ENCODE measurements around the gene KCNT2. TPM values are rescaled to one million over a fixed set of nuclear protein-coding genes. Genes with fewer than 3 reads are reported as not detected.
"Not testable (repeated sequence)": the region's sequence is repeated elsewhere in the genome, so short reads cannot be mapped to it uniquely, and the experiment has no call there.

KCNT2 gene
- total RNA-seq, 2 donors from 2014 or later: 1.1 TPM; not detected in 1

DNA sequence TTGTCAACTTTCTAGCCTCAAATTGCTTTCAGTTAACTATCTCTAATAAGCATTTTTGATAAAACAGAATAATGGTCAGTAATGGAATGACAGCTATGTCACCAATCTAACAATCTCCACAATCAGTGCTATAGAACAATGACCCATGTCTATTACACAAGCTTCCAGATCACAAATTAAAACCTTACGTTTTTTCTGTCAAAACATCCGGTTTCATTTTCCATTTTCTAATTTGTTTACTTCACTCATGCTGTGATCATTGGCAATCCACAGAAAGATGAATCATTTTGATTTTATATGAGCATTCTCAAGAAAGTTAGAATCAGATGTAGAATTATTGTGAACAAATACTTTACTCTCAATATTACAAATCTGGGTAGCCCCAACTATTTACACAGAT is 80.3 kb downstream of the KCNT2 start:
- H3K4me1 Mint-ChIP-seq: peaks cover 2% of the 10 kb centered on the region
- no peaks in the 10 kb centered on the region for H3K27me3 Mint-ChIP-seq

DNA sequence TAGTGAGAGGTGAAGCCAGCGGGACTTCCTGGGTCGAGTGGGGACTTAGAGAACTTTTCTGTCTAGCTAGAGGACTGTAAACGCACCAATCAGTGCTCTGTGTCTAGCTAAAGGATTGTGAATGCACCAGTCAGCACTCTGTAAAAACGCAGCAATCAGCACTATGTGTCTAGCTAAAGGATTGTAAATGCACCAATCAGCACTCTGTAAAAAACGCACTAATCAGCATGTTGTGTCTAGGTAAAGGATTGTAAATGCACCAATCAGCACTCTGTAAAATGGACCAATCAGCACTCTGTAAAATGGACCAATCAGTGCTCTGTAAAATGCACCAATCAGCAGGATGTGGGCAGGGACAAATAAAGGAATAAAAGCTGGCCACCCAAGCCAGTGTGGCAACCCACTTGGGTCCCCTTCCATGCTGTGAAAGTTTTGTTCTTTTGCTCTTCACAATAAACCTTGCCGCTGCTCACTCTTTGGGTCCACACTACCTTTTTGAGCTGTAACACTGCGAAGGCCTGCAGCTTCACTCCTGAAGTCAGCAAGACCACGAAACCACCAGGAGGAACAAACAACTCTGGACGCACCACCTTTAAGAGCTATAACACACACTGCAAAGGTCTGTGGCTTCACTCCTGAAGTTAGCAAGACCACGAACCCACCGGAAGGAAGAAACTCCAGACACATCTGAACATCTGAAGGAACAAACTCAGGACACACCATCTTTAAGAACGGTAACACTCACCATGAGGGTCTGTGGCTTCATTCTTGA is 85.5 kb downstream of the KCNT2 start:
- not testable (repeated sequence) for H3K9me3 ChIP-seq (ENCODE audit: control insufficient read depth, low read length, poor library complexity, severe bottlenecking); H3K27me3 Mint-ChIP-seq; ATAC-seq; DNase-seq; H3K36me3 Mint-ChIP-seq (ENCODE audit: low read depth); H3K4me3 Mint-ChIP-seq; H3K27ac Mint-ChIP-seq; H3K4me1 Mint-ChIP-seq

More for the DNA sequence above, 80.3 kb downstream of the KCNT2 start:
- Mint-ChIP-seq H3K36me3 (ENCODE audit: low read depth) (no peaks in the 10 kb centered on the region), H3K27ac (no peak overlapping the region), H3K4me3 (no peak overlapping the region)
- ATAC-seq (no peak), DNase-seq (no peak)
- no peaks in the 10 kb centered on the region for H3K9me3 ChIP-seq (ENCODE audit: control insufficient read depth, low read length, poor library complexity, severe bottlenecking)

DNA sequence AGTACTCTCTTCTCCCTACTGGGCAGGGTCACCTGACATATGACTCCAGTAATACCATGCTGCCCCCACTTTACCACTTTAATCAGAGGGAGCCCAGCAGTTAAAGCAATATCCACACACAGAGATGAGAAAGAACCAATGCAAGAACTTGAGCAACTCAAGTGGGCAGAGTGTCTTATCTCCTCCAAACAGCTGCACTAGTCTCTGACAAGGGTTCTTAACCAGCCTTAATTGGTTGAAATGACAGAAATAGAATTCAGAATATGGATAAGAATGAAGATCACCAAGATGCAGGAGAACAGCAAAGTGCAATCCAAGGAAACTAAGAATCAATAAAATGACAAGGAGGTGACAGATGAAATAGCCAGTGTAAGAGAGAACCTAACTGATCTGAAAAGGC is 91.0 kb downstream of the KCNT2 start:
- H3K9me3 ChIP-seq (ENCODE audit: control insufficient read depth, low read length, poor library complexity, severe bottlenecking): no peaks in the 10 kb centered on the region
- H3K4me3 Mint-ChIP-seq: no peak overlapping the region
- no peak overlapping the region for H3K27ac Mint-ChIP-seq
- peaks cover 4% of the 10 kb centered on the region for H3K4me1 Mint-ChIP-seq
- no peaks in the 10 kb centered on the region for H3K36me3 Mint-ChIP-seq (ENCODE audit: low read depth)
- DNase-seq (no peak), ATAC-seq (no peak)
- H3K27me3 Mint-ChIP-seq: no peaks in the 10 kb centered on the region

DNA sequence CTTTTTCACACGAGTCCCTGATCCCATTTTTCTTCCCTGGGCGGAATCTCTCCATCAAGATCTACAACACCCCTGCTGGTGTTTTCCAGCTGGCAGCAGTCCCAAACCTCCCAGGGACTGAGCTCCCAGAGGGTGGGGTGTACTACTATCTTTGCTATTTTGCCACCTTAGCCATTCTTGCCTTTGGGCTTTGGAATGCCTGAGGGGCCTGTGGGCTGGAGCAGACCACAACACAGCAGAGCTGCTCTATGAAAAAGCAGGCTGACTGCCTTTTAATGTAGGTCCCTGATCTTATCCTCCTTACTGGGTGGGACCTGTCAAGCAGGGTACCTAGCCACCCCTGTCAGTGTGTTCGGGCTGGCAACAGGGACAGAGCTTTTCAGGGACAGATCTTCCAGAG is 91.9 kb downstream of the KCNT2 start:
- Mint-ChIP-seq H3K4me1 (peaks cover 4% of the 10 kb centered on the region), H3K27ac (no peak overlapping the region), H3K27me3 (no peaks in the 10 kb centered on the region), H3K4me3 (no peak overlapping the region), H3K36me3 (ENCODE audit: low read depth) (no peaks in the 10 kb centered on the region)
- no peaks in the 10 kb centered on the region for H3K9me3 ChIP-seq (ENCODE audit: control insufficient read depth, low read length, poor library complexity, severe bottlenecking)
- ATAC-seq: no peak
- DNase-seq: no peak

DNA sequence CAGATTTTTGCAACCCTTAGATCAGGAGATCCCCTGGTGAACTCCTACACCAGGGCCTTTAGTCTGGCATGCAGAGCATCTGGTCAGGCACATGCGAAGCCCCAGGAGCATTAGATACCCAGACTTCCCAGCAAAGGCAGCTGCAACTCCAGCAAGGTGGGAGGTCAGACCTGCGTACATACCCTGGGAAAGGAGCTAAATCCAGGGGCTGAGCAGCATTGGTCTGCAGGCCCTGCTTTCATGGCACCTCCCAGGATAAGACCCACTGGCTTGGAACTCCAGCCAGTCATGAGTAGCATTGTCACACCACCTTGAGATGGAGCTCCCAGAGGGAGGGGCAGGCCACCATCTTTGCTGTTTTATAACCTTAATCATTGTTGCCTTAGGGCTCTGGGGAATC is 92.3 kb downstream of the KCNT2 start:
- ATAC-seq: no peak

DNA sequence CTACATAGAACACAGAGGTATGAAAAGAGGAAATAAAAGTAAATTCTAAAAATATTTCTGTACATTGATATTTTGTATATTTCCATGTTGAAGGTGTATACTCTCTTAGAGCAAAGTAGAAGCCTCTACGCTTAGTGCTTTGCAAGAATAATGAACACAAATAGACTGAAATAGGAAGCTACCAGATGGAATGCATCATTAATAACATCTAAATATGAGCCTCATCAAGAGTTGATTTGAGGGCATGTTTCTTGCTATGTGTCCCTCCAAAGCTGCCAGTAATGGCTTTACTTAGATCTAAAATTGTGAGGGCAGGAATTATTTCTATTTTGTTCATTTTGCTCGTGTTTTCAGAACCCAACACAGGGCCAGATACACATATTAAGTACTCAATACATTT is 94.4 kb downstream of the KCNT2 start:
- ATAC-seq (no peak), DNase-seq (no peak)
- Mint-ChIP-seq H3K36me3 (ENCODE audit: low read depth) (no peaks in the 10 kb centered on the region), H3K27ac (no peak overlapping the region), H3K4me3 (no peak overlapping the region), H3K4me1 (peaks cover 4% of the 10 kb centered on the region), H3K27me3 (no peaks in the 10 kb centered on the region)
- H3K9me3 ChIP-seq (ENCODE audit: control insufficient read depth, low read length, poor library complexity, severe bottlenecking): no peaks in the 10 kb centered on the region

More for the DNA sequence above, 92.3 kb downstream of the KCNT2 start:
- H3K9me3 ChIP-seq (ENCODE audit: control insufficient read depth, low read length, poor library complexity, severe bottlenecking): no peaks in the 10 kb centered on the region
- Mint-ChIP-seq H3K36me3 (ENCODE audit: low read depth) (no peaks in the 10 kb centered on the region), H3K27me3 (no peaks in the 10 kb centered on the region), H3K4me1 (peaks cover 4% of the 10 kb centered on the region), H3K27ac (no peak overlapping the region), H3K4me3 (no peak overlapping the region)
- DNase-seq: no peak

DNA sequence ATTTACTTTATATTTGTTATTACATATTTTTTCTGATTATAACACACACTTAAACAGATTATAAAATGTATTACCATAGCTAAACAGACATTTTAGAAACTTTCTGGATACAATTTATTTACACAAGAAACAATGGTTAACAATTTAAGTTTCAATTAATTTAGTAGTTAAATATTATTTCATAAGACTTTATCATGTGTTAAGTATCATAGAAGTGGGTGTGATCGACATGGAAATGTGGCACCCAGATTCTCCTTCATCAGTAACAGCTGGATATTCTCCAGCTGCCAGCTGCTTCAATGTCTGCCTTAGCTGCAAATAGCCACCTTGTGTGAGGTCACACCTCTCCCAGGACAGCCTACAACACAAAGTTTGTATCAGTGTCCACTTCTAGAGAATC is 97.8 kb downstream of the KCNT2 start:
- Mint-ChIP-seq H3K27ac (no peak overlapping the region), H3K4me3 (no peak overlapping the region), H3K27me3 (no peaks in the 10 kb centered on the region), H3K36me3 (ENCODE audit: low read depth) (no peaks in the 10 kb centered on the region), H3K4me1 (peaks cover 4% of the 10 kb centered on the region)
- H3K9me3 ChIP-seq (ENCODE audit: control insufficient read depth, low read length, poor library complexity, severe bottlenecking): no peaks in the 10 kb centered on the region
- ATAC-seq: no peak
- DNase-seq: no peak

DNA sequence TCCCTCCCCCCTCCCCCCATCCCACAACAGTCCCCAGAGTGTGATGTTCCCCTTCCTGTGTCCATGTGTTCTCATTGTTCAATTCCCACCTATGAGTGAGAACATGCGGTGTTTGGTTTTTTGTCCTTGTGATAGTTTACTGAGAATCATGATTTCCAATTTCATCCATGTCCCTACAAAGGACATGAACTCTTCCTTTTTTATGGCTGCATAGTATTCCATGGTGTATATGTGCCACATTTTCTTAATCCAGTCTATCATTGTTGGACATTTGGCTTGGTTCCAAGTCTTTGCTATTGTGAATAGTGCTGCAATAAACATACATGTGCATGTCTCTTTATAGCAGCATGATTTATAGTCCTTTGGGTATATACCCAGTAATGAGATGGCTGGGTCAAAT is 104.0 kb downstream of the KCNT2 start:
- H3K36me3 Mint-ChIP-seq (ENCODE audit: low read depth); ATAC-seq; H3K4me1 Mint-ChIP-seq; H3K27me3 Mint-ChIP-seq; H3K9me3 ChIP-seq (ENCODE audit: control insufficient read depth, low read length, poor library complexity, severe bottlenecking); H3K4me3 Mint-ChIP-seq; H3K27ac Mint-ChIP-seq; DNase-seq: not testable (repeated sequence)

DNA sequence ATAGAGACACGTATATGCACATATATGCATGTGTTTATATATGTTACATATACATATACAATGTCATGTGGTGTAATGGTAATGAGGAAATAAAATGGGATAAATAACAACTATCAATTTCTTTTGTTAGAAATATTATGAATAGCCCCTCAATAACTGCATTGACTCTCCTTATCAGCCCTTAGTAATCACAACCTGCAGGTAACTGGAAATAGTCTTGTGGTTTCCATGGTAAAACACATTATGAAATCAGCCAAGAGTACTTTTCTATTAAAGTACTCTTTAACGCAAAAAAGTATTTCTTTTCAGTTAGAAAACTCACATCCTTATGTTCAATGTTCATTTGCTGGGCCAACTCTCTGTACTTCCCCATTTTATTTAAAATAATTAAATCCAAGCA is 105.8 kb downstream of the KCNT2 start:
- no peak for DNase-seq
- H3K27ac Mint-ChIP-seq: no peak overlapping the region
- H3K36me3 Mint-ChIP-seq (ENCODE audit: low read depth): no peaks in the 10 kb centered on the region
- H3K27me3 Mint-ChIP-seq: no peaks in the 10 kb centered on the region
- no peak for ATAC-seq
- no peak overlapping the region for H3K4me3 Mint-ChIP-seq
- peaks cover 3% of the 10 kb centered on the region for H3K9me3 ChIP-seq (ENCODE audit: control insufficient read depth, low read length, poor library complexity, severe bottlenecking)
- H3K4me1 Mint-ChIP-seq: no peaks in the 10 kb centered on the region

DNA sequence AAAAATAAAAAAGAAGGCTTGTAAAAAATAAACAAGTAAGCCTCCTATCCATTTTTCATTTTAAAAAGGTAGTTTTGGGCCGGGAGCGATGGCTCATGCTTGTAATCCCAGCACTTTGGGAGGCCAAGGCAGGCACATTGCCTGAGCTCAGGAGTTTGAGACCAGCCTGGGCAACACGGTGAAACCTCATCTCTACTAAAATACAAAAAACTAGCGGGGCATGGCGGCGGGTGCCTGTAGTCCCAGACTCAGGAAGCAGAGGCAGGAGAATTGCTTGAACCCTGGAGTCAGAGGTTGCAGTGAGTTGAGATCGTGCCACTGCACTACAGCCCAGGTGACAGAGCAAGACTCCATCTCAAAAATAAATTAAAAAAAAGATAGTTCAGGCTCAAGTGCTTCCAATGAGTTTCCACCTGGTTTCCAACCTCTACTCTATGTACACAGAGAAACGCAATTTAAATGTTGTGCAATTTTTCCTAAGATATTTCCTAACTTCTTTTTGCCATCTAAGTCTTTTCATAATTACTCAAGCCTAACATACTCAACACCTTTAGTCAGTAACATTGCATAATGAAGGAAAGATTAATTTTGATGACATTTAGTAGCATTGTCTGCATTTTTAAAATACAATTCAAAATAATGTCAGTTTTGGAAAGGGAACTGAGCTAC is 106.3 kb downstream of the KCNT2 start:
- no peaks in the 10 kb centered on the region for H3K4me1 Mint-ChIP-seq
- no peak for DNase-seq
- no peak overlapping the region for H3K4me3 Mint-ChIP-seq
- H3K27ac Mint-ChIP-seq: no peak overlapping the region
- H3K36me3 Mint-ChIP-seq (ENCODE audit: low read depth): no peaks in the 10 kb centered on the region
- H3K27me3 Mint-ChIP-seq: no peaks in the 10 kb centered on the region
- H3K9me3 ChIP-seq (ENCODE audit: control insufficient read depth, low read length, poor library complexity, severe bottlenecking): peaks cover 3% of the 10 kb centered on the region
- ATAC-seq: no peak

DNA sequence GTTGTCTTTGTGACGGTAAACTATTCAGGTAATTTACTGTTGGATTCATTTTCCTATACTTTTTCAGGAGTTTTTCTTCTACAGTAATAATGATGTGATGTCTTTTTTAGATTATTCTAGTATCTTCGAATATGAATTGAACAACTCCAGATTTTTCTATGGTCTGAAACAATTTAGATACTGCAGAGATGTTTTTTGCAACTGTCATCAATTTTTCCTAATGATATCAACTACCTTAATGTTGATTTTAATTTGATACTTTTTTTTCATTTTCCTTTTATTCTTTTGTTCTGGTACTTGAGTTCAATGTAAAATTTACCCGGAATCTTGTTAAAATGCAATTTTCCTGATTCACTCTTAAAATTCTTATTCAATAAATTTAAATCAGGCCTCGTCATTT is 110.4 kb downstream of the KCNT2 start:
- Mint-ChIP-seq H3K4me3 (no peak overlapping the region), H3K27me3 (no peaks in the 10 kb centered on the region), H3K36me3 (ENCODE audit: low read depth) (no peaks in the 10 kb centered on the region), H3K27ac (no peak overlapping the region), H3K4me1 (no peaks in the 10 kb centered on the region)
- ATAC-seq (no peak), DNase-seq (no peak)
- H3K9me3 ChIP-seq (ENCODE audit: control insufficient read depth, low read length, poor library complexity, severe bottlenecking): no peaks in the 10 kb centered on the region

DNA sequence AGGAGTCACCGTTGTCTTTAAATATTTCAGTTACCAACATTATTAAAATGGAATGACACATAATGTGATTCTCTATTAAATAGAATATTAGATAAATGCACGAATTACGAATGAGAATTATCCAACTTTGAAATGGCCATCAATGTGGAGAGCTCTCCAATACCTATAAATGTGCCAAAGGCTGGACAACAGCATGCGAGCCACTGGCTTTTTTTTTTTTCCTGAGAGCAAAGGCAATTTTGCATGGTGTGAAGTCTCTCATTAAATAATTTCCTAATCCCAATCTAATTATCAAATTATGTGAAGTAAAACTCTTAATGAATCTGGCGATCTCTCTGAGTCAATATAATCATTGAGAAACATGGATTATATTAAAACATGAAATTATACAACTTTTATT is 113.5 kb downstream of the KCNT2 start:
- no peak overlapping the region for H3K4me3 Mint-ChIP-seq
- DNase-seq: no peak
- no peaks in the 10 kb centered on the region for H3K4me1 Mint-ChIP-seq
- no peak overlapping the region for H3K27ac Mint-ChIP-seq
- H3K27me3 Mint-ChIP-seq: no peaks in the 10 kb centered on the region
- no peak for ATAC-seq
- no peaks in the 10 kb centered on the region for H3K36me3 Mint-ChIP-seq (ENCODE audit: low read depth)
- no peaks in the 10 kb centered on the region for H3K9me3 ChIP-seq (ENCODE audit: control insufficient read depth, low read length, poor library complexity, severe bottlenecking)

DNA sequence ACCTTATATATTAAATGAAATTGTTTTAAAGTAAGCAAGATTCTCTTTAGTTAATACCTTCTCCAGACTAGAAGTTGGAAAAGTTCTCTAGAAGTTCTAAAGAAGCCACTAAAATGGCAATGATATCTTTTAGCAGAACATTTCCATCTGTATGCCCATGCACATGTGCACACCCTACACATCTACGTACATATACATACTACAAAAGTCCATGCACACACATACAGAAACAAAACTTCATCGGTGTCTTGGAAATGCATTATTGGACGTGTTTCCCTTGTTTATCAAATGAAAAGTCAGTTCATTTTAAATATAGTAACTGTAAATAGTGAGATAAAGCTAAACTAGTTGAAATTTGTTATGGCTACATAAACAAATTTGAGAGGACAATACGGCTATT is 114.4 kb downstream of the KCNT2 start:
- Mint-ChIP-seq H3K36me3 (ENCODE audit: low read depth) (no peaks in the 10 kb centered on the region), H3K27me3 (no peaks in the 10 kb centered on the region)

DNA sequence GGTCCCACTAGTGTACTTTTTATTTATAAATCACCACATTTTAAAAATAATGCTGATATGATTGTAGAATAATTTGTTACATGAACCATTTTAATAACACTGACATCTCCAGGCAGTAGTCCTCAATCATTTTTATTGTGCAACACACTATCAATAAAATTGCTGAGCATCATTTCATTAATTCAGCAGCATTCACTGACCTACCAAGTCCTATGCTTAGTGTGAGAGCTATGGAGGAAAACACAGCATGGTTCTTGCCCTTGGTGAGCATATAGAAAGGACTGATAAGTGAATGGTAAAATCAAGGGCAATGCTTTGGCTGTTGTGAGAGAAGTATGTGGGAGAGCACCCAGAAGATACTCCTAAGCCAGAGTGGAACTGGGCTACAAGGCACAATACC is 119.7 kb downstream of the KCNT2 start:
- DNase-seq: no peak
- no peak for ATAC-seq
- no peak overlapping the region for H3K4me3 Mint-ChIP-seq
- no peaks in the 10 kb centered on the region for H3K4me1 Mint-ChIP-seq
- H3K27ac Mint-ChIP-seq: no peak overlapping the region
- no peaks in the 10 kb centered on the region for H3K27me3 Mint-ChIP-seq
- H3K9me3 ChIP-seq (ENCODE audit: control insufficient read depth, low read length, poor library complexity, severe bottlenecking): no peaks in the 10 kb centered on the region
- H3K36me3 Mint-ChIP-seq (ENCODE audit: low read depth): no peaks in the 10 kb centered on the region

More for the DNA sequence above, 114.4 kb downstream of the KCNT2 start:
- no peak overlapping the region for H3K27ac Mint-ChIP-seq
- no peak overlapping the region for H3K4me3 Mint-ChIP-seq
- DNase-seq (no peak), ATAC-seq (no peak)
- H3K9me3 ChIP-seq (ENCODE audit: control insufficient read depth, low read length, poor library complexity, severe bottlenecking): no peaks in the 10 kb centered on the region
- no peaks in the 10 kb centered on the region for H3K4me1 Mint-ChIP-seq
